Measurements from ENCODE around the gene GADD45GIP1.

- TF ChIP-seq CTCF (conservative IDR thresholded peaks at IDR 0.05), result no peak
- TF ChIP-seq ZFX (IDR thresholded peaks at IDR 0.05), result no peak
These were observed 11.4 kb downstream of the GADD45GIP1 start, which contains the start of gene RAD23A for GRCh38 chr19:12945479-12946091.
